ENCODE data around the gene ZNF408.

DNA sequence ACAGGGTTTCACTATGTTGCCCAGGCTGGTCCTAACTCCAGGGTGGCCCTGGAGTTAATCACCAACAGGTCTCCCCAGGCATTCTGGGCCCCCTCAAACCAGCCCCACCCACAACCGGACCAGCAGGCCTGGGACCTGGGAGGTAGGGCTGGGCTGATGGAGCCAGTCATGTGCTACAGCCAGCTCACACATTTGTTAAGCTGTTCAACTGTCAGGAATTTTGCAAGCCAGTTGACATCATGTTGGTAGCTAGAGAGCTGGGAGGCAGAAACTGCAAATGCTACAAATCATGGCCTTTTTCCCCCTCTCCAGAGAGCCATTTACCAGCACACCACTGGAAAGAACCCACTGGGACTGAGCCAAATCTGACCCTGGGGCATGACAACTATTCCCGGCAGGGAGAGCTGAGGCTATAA, 7.2 kb upstream of the ZNF408 start:
- TF ChIP-seq RAD21 (conservative IDR thresholded peaks at IDR 0.05), result no peak
- TF ChIP-seq CTCF (IDR thresholded peaks at IDR 0.05; ENCODE audit: poor library complexity, severe bottlenecking), result no peak
